GM23338 (cell line): ENCODE measurements around the gene IDS.

Experiments
- CTCF ChIP-seq, 2 experiments: fragments of 200-600 bp in 1 of 2; sonication (generic) in 1 of 2; conservative IDR thresholded peaks; 2 replicates each; pipeline versions ENCODE4 v1.5.1 to v1.6.1; 2016 to 2017; ENCODE audit warnings: antibody characterized with exemption in 2 of 2, low read depth in 2 of 2, mild to moderate bottlenecking in 2 of 2, moderate library complexity in 1 of 2
- EZH2 ChIP-seq: fragments of 200-600 bp; sonication (generic); IDR thresholded peaks from one replicate; pipeline ENCODE4 v1.8.0; 2017; ENCODE audit warnings: antibody characterized with exemption, mild to moderate bottlenecking, low read depth; ENCODE audit not compliant: unreplicated experiment
- TF ChIP-seq, protein P1 (sequence below): IDR thresholded peaks from one replicate; pipeline ENCODE4 v1.6.1; 2018; ENCODE audit warnings: antibody characterized with exemption; ENCODE audit not compliant: unreplicated experiment
- TF ChIP-seq, protein P2 (sequence below): IDR thresholded peaks from 2 replicates; pipeline ENCODE4 v1.6.1; 2016; ENCODE audit warnings: antibody characterized with exemption

GRCh38 chrX:149528381-149528780 lies 23.3 kb upstream of the IDS start:
- TF ChIP-seq CTCF (conservative IDR thresholded peaks at IDR 0.05; ENCODE audit: low read depth in 2 of 2) = no peak
- TF ChIP-seq, protein P1, sequence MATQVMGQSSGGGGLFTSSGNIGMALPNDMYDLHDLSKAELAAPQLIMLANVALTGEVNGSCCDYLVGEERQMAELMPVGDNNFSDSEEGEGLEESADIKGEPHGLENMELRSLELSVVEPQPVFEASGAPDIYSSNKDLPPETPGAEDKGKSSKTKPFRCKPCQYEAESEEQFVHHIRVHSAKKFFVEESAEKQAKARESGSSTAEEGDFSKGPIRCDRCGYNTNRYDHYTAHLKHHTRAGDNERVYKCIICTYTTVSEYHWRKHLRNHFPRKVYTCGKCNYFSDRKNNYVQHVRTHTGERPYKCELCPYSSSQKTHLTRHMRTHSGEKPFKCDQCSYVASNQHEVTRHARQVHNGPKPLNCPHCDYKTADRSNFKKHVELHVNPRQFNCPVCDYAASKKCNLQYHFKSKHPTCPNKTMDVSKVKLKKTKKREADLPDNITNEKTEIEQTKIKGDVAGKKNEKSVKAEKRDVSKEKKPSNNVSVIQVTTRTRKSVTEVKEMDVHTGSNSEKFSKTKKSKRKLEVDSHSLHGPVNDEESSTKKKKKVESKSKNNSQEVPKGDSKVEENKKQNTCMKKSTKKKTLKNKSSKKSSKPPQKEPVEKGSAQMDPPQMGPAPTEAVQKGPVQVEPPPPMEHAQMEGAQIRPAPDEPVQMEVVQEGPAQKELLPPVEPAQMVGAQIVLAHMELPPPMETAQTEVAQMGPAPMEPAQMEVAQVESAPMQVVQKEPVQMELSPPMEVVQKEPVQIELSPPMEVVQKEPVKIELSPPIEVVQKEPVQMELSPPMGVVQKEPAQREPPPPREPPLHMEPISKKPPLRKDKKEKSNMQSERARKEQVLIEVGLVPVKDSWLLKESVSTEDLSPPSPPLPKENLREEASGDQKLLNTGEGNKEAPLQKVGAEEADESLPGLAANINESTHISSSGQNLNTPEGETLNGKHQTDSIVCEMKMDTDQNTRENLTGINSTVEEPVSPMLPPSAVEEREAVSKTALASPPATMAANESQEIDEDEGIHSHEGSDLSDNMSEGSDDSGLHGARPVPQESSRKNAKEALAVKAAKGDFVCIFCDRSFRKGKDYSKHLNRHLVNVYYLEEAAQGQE = no peak
- no peak for TF ChIP-seq EZH2
- TF ChIP-seq, protein P2, sequence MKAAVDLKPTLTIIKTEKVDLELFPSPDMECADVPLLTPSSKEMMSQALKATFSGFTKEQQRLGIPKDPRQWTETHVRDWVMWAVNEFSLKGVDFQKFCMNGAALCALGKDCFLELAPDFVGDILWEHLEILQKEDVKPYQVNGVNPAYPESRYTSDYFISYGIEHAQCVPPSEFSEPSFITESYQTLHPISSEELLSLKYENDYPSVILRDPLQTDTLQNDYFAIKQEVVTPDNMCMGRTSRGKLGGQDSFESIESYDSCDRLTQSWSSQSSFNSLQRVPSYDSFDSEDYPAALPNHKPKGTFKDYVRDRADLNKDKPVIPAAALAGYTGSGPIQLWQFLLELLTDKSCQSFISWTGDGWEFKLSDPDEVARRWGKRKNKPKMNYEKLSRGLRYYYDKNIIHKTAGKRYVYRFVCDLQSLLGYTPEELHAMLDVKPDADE = no peak
